H9 (cell line): ENCODE results near the gene BARX2. TPM values are rescaled to one million over a fixed set of nuclear protein-coding genes. Genes with fewer than 3 reads are reported as not detected.

Source experiments
- DNase-seq: peaks from one replicate; pipeline ENCODE4 v3.0.0-alpha.2; 2017
- H2AFZ ChIP-seq: one replicate; pipeline ENCODE4 v1.6.1; 2013; ENCODE audit warnings: mild to moderate bottlenecking, low read length, control low read depth, moderate library complexity
- H2AK5ac ChIP-seq: 2 replicates; pipeline ENCODE4 v1.6.1; 2013; ENCODE audit warnings: low read length, control low read depth, mixed read lengths; ENCODE audit not compliant: insufficient read length
- H2BK120ac ChIP-seq: one replicate; pipeline ENCODE4 v1.6.1; 2013; ENCODE audit warnings: low read depth, mild to moderate bottlenecking, low read length, control low read depth, inconsistent platforms; ENCODE audit not compliant: poor library complexity, severe bottlenecking
- H2BK12ac ChIP-seq: 2 replicates; pipeline ENCODE4 v1.6.1; 2013; ENCODE audit warnings: low read length, control low read depth, mixed read lengths, low read depth; ENCODE audit not compliant: insufficient read length
- H2BK15ac ChIP-seq: 2 replicates; pipeline ENCODE4 v1.6.1; 2013; ENCODE audit warnings: low read depth, low read length, control low read depth
- H2BK20ac ChIP-seq: one replicate; pipeline ENCODE4 v1.6.1; 2013; ENCODE audit warnings: low read depth, mild to moderate bottlenecking, low read length, control low read depth, inconsistent platforms; ENCODE audit not compliant: poor library complexity, severe bottlenecking
- H2BK5ac ChIP-seq: 2 replicates; pipeline ENCODE4 v1.6.1; 2013; ENCODE audit warnings: low read length, control low read depth, mixed read lengths; ENCODE audit not compliant: insufficient read length
- H3K14ac ChIP-seq: 2 replicates; pipeline ENCODE4 v1.6.1; 2013; ENCODE audit warnings: low read length, control low read depth; ENCODE audit not compliant: insufficient read depth
- H3K18ac ChIP-seq: 2 replicates; pipeline ENCODE4 v1.6.1; 2013; ENCODE audit warnings: low read depth, mild to moderate bottlenecking, mixed read lengths, low read length, control low read depth; ENCODE audit not compliant: insufficient read length
- H3K23ac ChIP-seq: 2 replicates; pipeline ENCODE4 v1.6.1; 2013; ENCODE audit warnings: low read length, control low read depth, mixed read lengths, low read depth; ENCODE audit not compliant: insufficient read length
- H3K23me2 ChIP-seq: 2 replicates; pipeline ENCODE4 v1.6.1; 2013; ENCODE audit warnings: low read depth, mild to moderate bottlenecking, mixed read lengths, low read length, control low read depth; ENCODE audit not compliant: insufficient read length, poor library complexity, severe bottlenecking
- H3K27ac ChIP-seq: 2 replicates; pipeline ENCODE4 v1.5.1; 2013; ENCODE audit warnings: low read length, control low read depth, mixed read lengths, low read depth; ENCODE audit not compliant: insufficient read length
- H3K27me3 ChIP-seq: 2 replicates; pipeline ENCODE4 v1.6.1; 2013; ENCODE audit warnings: low read length, control low read depth, inconsistent platforms; ENCODE audit not compliant: insufficient read depth
- H3K4ac ChIP-seq: 2 replicates; pipeline ENCODE4 v1.6.1; 2013; ENCODE audit warnings: low read depth, mild to moderate bottlenecking, control low read depth, inconsistent platforms, low read length, moderate library complexity
- H3K4me1 ChIP-seq: 2 replicates; pipeline ENCODE4 v1.6.1; 2013; ENCODE audit warnings: low read length, control low read depth, inconsistent platforms; ENCODE audit not compliant: insufficient read depth
- H3K4me2 ChIP-seq: 2 replicates; pipeline ENCODE4 v1.6.1; 2013; ENCODE audit warnings: low read length, control low read depth, mixed read lengths; ENCODE audit not compliant: insufficient read length, insufficient read depth
- H3K56ac ChIP-seq: 2 replicates; pipeline ENCODE4 v1.6.1; 2013; ENCODE audit warnings: low read depth, mild to moderate bottlenecking, mixed read lengths, low read length, control low read depth; ENCODE audit not compliant: insufficient read length
- H3K79me1 ChIP-seq: 2 replicates; pipeline ENCODE4 v1.6.1; 2013; ENCODE audit warnings: low read depth, mild to moderate bottlenecking, moderate library complexity, low read length, control low read depth, inconsistent platforms; ENCODE audit not compliant: insufficient read depth, poor library complexity, severe bottlenecking
- H3K79me2 ChIP-seq: 2 replicates; pipeline ENCODE4 v1.6.1; 2013; ENCODE audit warnings: low read length, control low read depth, inconsistent platforms; ENCODE audit not compliant: insufficient read depth
- H3K9ac ChIP-seq: 2 replicates; pipeline ENCODE4 v1.6.1; 2013; ENCODE audit warnings: low read length, control low read depth, mixed read lengths; ENCODE audit not compliant: insufficient read length; ENCODE audit errors: extremely low read depth
- H3K9me3 ChIP-seq: one replicate; pipeline ENCODE4 v1.6.1; 2013; ENCODE audit warnings: low read depth, low read length, inconsistent platforms; ENCODE audit not compliant: control insufficient read depth
- H3T11ph ChIP-seq: one replicate; pipeline ENCODE4 v1.6.1; 2013; ENCODE audit warnings: mild to moderate bottlenecking, low read length, control low read depth, inconsistent platforms
- H4K20me1 ChIP-seq: one replicate; pipeline ENCODE4 v1.6.1; 2013; ENCODE audit not compliant: control insufficient read depth, insufficient read length, insufficient read depth
- H4K5ac ChIP-seq: 2 replicates; pipeline ENCODE4 v1.6.1; 2013; ENCODE audit warnings: low read depth, mild to moderate bottlenecking, mixed read lengths, low read length, control low read depth; ENCODE audit not compliant: insufficient read length
- H4K8ac ChIP-seq: replicated peaks from 2 replicates; pipeline ENCODE4 v1.6.1; 2013; ENCODE audit warnings: low read length, control low read depth, mixed read lengths, low read depth; ENCODE audit not compliant: insufficient read length
- H4K91ac ChIP-seq: 2 replicates; pipeline ENCODE4 v1.6.1; 2013; ENCODE audit warnings: low read depth, mild to moderate bottlenecking, moderate library complexity, mixed read lengths, low read length, control low read depth; ENCODE audit not compliant: insufficient read length
- H3K27ac Mint-ChIP-seq, 3 experiments: 2 replicates in 2 of 3; 3 replicates in 1 of 3; pipeline ENCODE4 v1.8.0; 2020 to 2021; ENCODE audit warnings: mixed read lengths in 3 of 3, mild to moderate bottlenecking in 1 of 3, moderate library complexity in 1 of 3
- H3K27me3 Mint-ChIP-seq: 2 replicates; pipeline ENCODE4 v1.8.0; 2021; ENCODE audit warnings: low read depth, mild to moderate bottlenecking, moderate library complexity, mixed read lengths
- H3K36me3 Mint-ChIP-seq, 3 experiments: 2 replicates in 2 of 3; 3 replicates in 1 of 3; pipeline ENCODE4 v1.8.0; 2020 to 2021; ENCODE audit warnings: low read depth in 3 of 3, mixed read lengths in 3 of 3; ENCODE audit not compliant: insufficient read depth in 1 of 3
- H3K4me1 Mint-ChIP-seq, 2 experiments: 2 replicates each; pipeline ENCODE4 v1.8.0; 2020; ENCODE audit warnings: mixed read lengths in 2 of 2
- H3K4me3 Mint-ChIP-seq, 2 experiments: 2 replicates in 1 of 2; 3 replicates in 1 of 2; pipeline ENCODE4 v1.8.0; 2020 to 2021; ENCODE audit warnings: mild to moderate bottlenecking in 2 of 2, mixed read lengths in 2 of 2, moderate library complexity in 1 of 2
- H3K9me3 Mint-ChIP-seq, 2 experiments: 2 replicates in 1 of 2; 3 replicates in 1 of 2; pipeline ENCODE4 v1.8.0; 2020; ENCODE audit warnings: mild to moderate bottlenecking in 2 of 2, mixed read lengths in 2 of 2, moderate library complexity in 1 of 2
- WGBS: extraction: QIAGEN DNeasy Blood & Tissue Kit; methylation state at CpG from one replicate; pipeline ENCODE4 v1.1.7; 2013; ENCODE audit warnings: missing lambda C conversion rate, low lambda C conversion rate, mixed read lengths; ENCODE audit not compliant: insufficient read length; ENCODE audit errors: extremely low coverage; 5-methylcytosine and 5-hydroxymethylcytosine counted together
- total RNA-seq: library from RNA; stranded (reverse); gene quantifications from 2 replicates; pipeline ENCODE4 v1.2.1, GENCODE V29; 2021
- TF ChIP-seq, protein P1 (sequence below): fragments of 200-600 bp; sonication (generic); conservative IDR thresholded peaks from 3 replicates; pipeline ENCODE4 v1.8.0; 2021; ENCODE audit warnings: antibody characterized with exemption, mild to moderate bottlenecking

Gene BARX2
- total RNA-seq, 1 experiment from 2014 or later = not detected

DNA sequence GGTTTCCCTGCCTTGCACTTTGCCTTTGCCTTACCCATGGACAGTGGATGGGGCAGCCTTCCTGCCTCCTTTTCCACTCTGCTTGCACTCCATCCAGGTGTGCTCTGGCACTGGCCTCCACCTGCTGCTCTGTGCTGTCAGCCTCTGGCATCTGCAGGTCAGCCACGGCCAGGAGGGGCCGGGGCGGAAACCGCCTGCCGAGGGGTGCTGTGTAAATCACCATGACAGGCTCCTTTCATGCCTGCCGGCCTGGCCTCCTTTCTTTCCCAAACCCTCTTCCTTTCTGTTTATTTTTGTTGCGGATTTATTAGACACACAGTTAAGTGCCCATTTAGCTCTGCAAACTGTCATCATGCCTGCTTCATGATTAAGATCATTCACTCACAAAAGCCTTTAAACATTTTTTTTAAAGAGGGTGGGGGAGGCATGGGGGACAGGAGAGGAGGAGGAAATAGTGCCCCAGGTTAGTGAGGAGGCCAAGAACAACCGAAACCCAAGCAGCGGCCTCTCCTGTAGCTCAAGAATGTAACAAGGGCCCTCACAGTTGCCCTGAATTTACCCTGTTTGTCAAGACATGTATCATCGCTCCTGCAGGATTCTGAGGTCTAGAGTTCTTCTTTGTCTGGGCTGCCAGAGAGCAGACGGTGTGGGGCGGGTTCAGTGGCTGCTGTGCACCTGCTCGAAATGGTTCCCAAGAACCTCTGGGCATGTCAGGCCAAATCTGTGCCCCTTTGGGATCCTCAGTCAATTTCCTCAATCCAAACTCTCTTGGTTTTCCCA is 83.3 kb downstream of the BARX2 start:
- H3K9ac ChIP-seq = no peak overlapping the region
- no peak overlapping the region for H2BK12ac ChIP-seq
- H4K5ac ChIP-seq = no peak overlapping the region
- no peak overlapping the region for H2BK15ac ChIP-seq
- H3K23ac ChIP-seq = no peak overlapping the region
- H2BK5ac ChIP-seq = no peak overlapping the region
- no peaks in the 10 kb centered on the region for H4K20me1 ChIP-seq
- H3K18ac ChIP-seq = no peak overlapping the region
- H2BK20ac ChIP-seq = no peak overlapping the region
- H3K4me1 ChIP-seq = peaks cover 4% of the 10 kb centered on the region; the same call in 1 of the 2 replicates
- H3K27ac ChIP-seq = no peak overlapping the region
- DNase-seq = no peak
- no CpG with 5 or more reads among the region's 13 CpGs for WGBS
- H3K9me3 ChIP-seq = no peaks in the 10 kb centered on the region
- Mint-ChIP-seq H3K9me3 (peaks cover 8 to 14% of the 10 kb centered on the region in 2 experiments; a peak in 4 of 5 replicates), H3K27ac (no peak overlapping the region), H3K4me3 (no peak overlapping the region), H3K36me3 (peaks cover 0 to 8% (median 4%) of the 10 kb centered on the region in 3 experiments; a peak in 3 of 7 replicates), H3K27me3 (peaks cover 5% of the 10 kb centered on the region), H3K4me1 (peaks cover 27 to 31% of the 10 kb centered on the region in 2 experiments)
- H3K4me2 ChIP-seq = no peak overlapping the region
- TF ChIP-seq, protein P1, sequence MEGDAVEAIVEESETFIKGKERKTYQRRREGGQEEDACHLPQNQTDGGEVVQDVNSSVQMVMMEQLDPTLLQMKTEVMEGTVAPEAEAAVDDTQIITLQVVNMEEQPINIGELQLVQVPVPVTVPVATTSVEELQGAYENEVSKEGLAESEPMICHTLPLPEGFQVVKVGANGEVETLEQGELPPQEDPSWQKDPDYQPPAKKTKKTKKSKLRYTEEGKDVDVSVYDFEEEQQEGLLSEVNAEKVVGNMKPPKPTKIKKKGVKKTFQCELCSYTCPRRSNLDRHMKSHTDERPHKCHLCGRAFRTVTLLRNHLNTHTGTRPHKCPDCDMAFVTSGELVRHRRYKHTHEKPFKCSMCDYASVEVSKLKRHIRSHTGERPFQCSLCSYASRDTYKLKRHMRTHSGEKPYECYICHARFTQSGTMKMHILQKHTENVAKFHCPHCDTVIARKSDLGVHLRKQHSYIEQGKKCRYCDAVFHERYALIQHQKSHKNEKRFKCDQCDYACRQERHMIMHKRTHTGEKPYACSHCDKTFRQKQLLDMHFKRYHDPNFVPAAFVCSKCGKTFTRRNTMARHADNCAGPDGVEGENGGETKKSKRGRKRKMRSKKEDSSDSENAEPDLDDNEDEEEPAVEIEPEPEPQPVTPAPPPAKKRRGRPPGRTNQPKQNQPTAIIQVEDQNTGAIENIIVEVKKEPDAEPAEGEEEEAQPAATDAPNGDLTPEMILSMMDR = no peak
- no peak overlapping the region for H3K56ac ChIP-seq
- no peak overlapping the region for H2AFZ ChIP-seq
- H3K27me3 ChIP-seq = no peaks in the 10 kb centered on the region
- H2BK120ac ChIP-seq = no peak overlapping the region
- no peaks in the 10 kb centered on the region for H3K23me2 ChIP-seq
- H3K14ac ChIP-seq = no peak overlapping the region
- H4K8ac ChIP-seq = no peak overlapping the region
- no peak overlapping the region for H3K4ac ChIP-seq
- no peaks in the 10 kb centered on the region for H3K79me2 ChIP-seq
- H4K91ac ChIP-seq = no peak overlapping the region
- no peaks in the 10 kb centered on the region for H3K79me1 ChIP-seq
- no peak overlapping the region for H2AK5ac ChIP-seq
- H3T11ph ChIP-seq = no peak overlapping the region
